Kidney epithelial cell (primary cell): ENCODE data around the gene STEAP1B. TPM values are rescaled to one million over a fixed set of nuclear protein-coding genes. Genes with fewer than 3 reads are reported as not detected.

Experiments used
- DNase-seq: peaks from one replicate; pipeline ENCODE4 v3.0.0-alpha.2; 2010; ENCODE audit warnings: low read depth
- H3K27me3 ChIP-seq: 2 replicates; pipeline ENCODE4 v1.6.0; 2011; ENCODE audit warnings: low read length; ENCODE audit not compliant: control insufficient read depth, insufficient read depth
- H3K36me3 ChIP-seq: 2 replicates; pipeline ENCODE4 v1.5.1; 2011; ENCODE audit warnings: low read length; ENCODE audit not compliant: control insufficient read depth, insufficient read depth
- H3K4me3 ChIP-seq: 2 replicates; pipeline ENCODE4 v1.5.1; 2011; ENCODE audit warnings: low read depth, mild to moderate bottlenecking, control low read depth, low read length
- CTCF ChIP-seq: IDR thresholded peaks from 2 replicates; pipeline ENCODE4 v1.5.1; 2011; ENCODE audit warnings: mild to moderate bottlenecking, moderate library complexity, low read length, control low read depth, inconsistent platforms; ENCODE audit not compliant: insufficient read depth, poor library complexity, severe bottlenecking
- total RNA-seq: library from RNA; depleted of rRNA; stranded (reverse); fragments of >200 nt; gene quantifications from 2 replicates; pipeline ENCODE4 v1.2.3, GENCODE V29; 2015

The STEAP1B gene
- total RNA-seq, 1 donor from 2014 or later = not detected

DNA sequence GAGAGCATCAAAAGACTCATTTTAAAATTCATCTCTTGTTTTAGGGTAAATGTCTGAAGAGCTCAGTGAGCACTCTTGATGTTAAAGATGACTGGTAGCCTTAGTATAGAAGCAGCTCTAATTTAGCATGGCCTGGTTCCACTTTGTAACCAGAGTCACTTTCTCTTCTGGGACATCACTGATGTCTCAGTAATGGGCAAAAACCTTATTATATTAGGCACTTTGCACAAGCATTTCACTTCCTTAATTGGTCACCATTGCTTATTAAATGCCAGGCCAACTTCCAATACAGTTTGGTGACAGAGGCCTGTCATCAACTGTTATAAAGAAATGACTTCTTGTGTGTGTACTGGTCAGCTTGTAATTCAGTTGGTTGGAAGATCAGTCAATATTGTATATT is 53.0 kb downstream of the STEAP1B start:
- no peak for DNase-seq
- Histone ChIP-seq H3K27me3 (no peaks in the 10 kb centered on the region), H3K36me3 (no peaks in the 10 kb centered on the region), H3K4me3 (no peak overlapping the region)
- TF ChIP-seq CTCF = no peak

GRCh38 chr7:22445853-22446252 is 54.1 kb downstream of the STEAP1B start:
- no peak for DNase-seq
- Histone ChIP-seq H3K27me3 (no peaks in the 10 kb centered on the region), H3K4me3 (no peak overlapping the region), H3K36me3 (no peaks in the 10 kb centered on the region)
- TF ChIP-seq CTCF = no peak

DNA sequence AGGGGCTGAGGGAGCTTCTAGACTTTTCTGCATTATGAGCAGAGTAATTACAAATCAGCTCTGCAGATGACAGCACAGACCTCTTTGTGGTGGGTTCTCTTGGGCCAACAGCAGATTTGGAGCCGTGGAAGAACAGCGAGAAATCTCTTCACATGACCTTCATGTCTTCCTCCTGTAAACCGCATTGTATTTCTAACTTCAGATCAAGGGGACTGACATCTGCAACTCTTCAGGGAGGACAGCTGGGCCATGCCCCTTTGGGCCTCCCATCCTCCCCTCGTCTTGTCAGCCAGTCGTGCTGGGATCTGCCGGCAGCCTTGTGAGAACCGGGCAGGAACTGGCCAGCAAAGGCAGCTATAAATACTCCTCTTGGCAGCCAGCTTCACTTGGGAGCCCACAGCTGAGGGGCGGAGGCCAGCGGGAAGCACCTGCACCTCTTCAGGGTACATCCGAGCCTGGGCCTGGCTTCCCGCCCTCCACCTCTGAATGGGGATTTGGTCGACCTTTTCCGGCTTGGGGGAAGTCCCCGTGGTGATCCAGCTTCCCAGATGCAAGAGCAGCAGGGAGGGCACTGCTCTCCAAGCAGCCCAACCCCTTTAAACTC is 54.7 kb downstream of the STEAP1B start:
- Histone ChIP-seq H3K27me3 (no peaks in the 10 kb centered on the region), H3K36me3 (no peaks in the 10 kb centered on the region), H3K4me3 (no peak overlapping the region)
- DNase-seq = no peak
- no peak for TF ChIP-seq CTCF

GRCh38 chr7:22444181-22444971 is 55.6 kb downstream of the STEAP1B start:
- no peak for TF ChIP-seq CTCF
- no peak for DNase-seq

GRCh38 chr7:22443370-22444180 is 56.4 kb downstream of the STEAP1B start:
- Histone ChIP-seq H3K36me3 (no peaks in the 10 kb centered on the region), H3K4me3 (no peak overlapping the region), H3K27me3 (no peaks in the 10 kb centered on the region)
- no peak for DNase-seq
- TF ChIP-seq CTCF = no peak

More at GRCh38 chr7:22444181-22444971, 55.6 kb downstream of the STEAP1B start:
- H3K36me3 ChIP-seq = no peaks in the 10 kb centered on the region
- no peak overlapping the region for H3K4me3 ChIP-seq
- no peaks in the 10 kb centered on the region for H3K27me3 ChIP-seq
